RWPE2 (cell line): ENCODE data around the gene ZBTB7C.

Experiments used
- ATAC-seq: fragments of 200-7000 bp; cut with Tn5 transposase; 3 replicates; pipeline ENCODE4 v1.9.1; 2021; ENCODE audit warnings: low read depth
- DNase-seq: peaks from one replicate; pipeline ENCODE4 v3.0.0-alpha.2; 2020; ENCODE audit warnings: low spot score
- H3K27ac ChIP-seq: fragments of 450-650 bp; 2 replicates; pipeline ENCODE4 v1.5.1; 2017; ENCODE audit warnings: mild to moderate bottlenecking; ENCODE audit not compliant: poor library complexity, severe bottlenecking
- H3K27me3 ChIP-seq: fragments of 250-450 bp; sonication (Bioruptor Pico); 2 replicates; pipeline ENCODE4 v1.5.1; 2021; ENCODE audit warnings: mild to moderate bottlenecking, moderate library complexity; ENCODE audit not compliant: insufficient read depth, poor library complexity, severe bottlenecking
- H3K36me3 ChIP-seq: fragments of 250-450 bp; sonication (Bioruptor Pico); 2 replicates; pipeline ENCODE4 v1.5.1; 2020; ENCODE audit warnings: low read depth, mild to moderate bottlenecking, moderate library complexity
- H3K4me1 ChIP-seq: fragments of 250-450 bp; sonication (Bioruptor Pico); 2 replicates; pipeline ENCODE4 v1.5.1; 2021; ENCODE audit warnings: mild to moderate bottlenecking, moderate library complexity; ENCODE audit not compliant: insufficient read depth, poor library complexity, severe bottlenecking
- H3K4me3 ChIP-seq: fragments of 250-450 bp; sonication (Bioruptor Pico); 2 replicates; pipeline ENCODE4 v1.5.1; 2021; ENCODE audit warnings: mild to moderate bottlenecking, moderate library complexity; ENCODE audit not compliant: severe bottlenecking
- H3K9me3 ChIP-seq: fragments of 250-450 bp; sonication (Bioruptor Pico); 2 replicates; pipeline ENCODE4 v1.5.1; 2021; ENCODE audit warnings: mild to moderate bottlenecking, moderate library complexity; ENCODE audit not compliant: severe bottlenecking
- CTCF ChIP-seq: fragments of 450-650 bp; IDR thresholded peaks from one replicate; pipeline ENCODE4 v1.5.1; 2017; ENCODE audit warnings: mild to moderate bottlenecking, moderate library complexity; ENCODE audit not compliant: poor library complexity, severe bottlenecking

ZBTB7C gene

GRCh38 chr18:48007955-48008701, 401.1 kb downstream of the ZBTB7C start:
- H3K27me3 ChIP-seq: no peaks in the 10 kb centered on the region
- DNase-seq: no peak
- peak; percentile 82 for ATAC-seq
- H3K36me3 ChIP-seq: no peaks in the 10 kb centered on the region
- H3K4me3 ChIP-seq: peak overlapping the region; percentile 31
- peaks cover 8% of the 10 kb centered on the region for H3K4me1 ChIP-seq
- TF ChIP-seq CTCF: peak; percentile 90
- no peaks in the 10 kb centered on the region for H3K9me3 ChIP-seq
- no peak overlapping the region for H3K27ac ChIP-seq

GRCh38 chr18:48007381-48007780, 401.8 kb downstream of the ZBTB7C start:
- peaks cover 12% of the 10 kb centered on the region for H3K4me1 ChIP-seq
- H3K27me3 ChIP-seq: no peaks in the 10 kb centered on the region
- no peaks in the 10 kb centered on the region for H3K9me3 ChIP-seq
- H3K27ac ChIP-seq: no peak overlapping the region
- DNase-seq (no peak), ATAC-seq (no peak)
- no peak for TF ChIP-seq CTCF
- H3K4me3 ChIP-seq: no peak overlapping the region
- H3K36me3 ChIP-seq: no peaks in the 10 kb centered on the region

GRCh38 chr18:48006415-48007175, 402.6 kb downstream of the ZBTB7C start:
- TF ChIP-seq CTCF: no peak
- Histone ChIP-seq H3K27ac (no peak overlapping the region), H3K9me3 (no peaks in the 10 kb centered on the region), H3K4me1 (peaks cover 12% of the 10 kb centered on the region), H3K27me3 (no peaks in the 10 kb centered on the region), H3K4me3 (no peak overlapping the region), H3K36me3 (no peaks in the 10 kb centered on the region)
- ATAC-seq: no peak
- DNase-seq: no peak

- Histone ChIP-seq H3K27ac (peak overlapping the region; percentile 60), H3K27me3 (no peaks in the 10 kb centered on the region), H3K9me3 (no peaks in the 10 kb centered on the region), H3K36me3 (no peaks in the 10 kb centered on the region), H3K4me3 (no peak overlapping the region), H3K4me1 (peaks cover 12% of the 10 kb centered on the region)
- no peak for ATAC-seq
- no peak for DNase-seq
- TF ChIP-seq CTCF: no peak
Observed at GRCh38 chr18:48004577-48004976, 404.6 kb downstream of the ZBTB7C start.
